GM21367 (cell line): ENCODE measurements around the gene CORO2A.
"Not testable (repeated sequence)": the region's sequence is repeated elsewhere in the genome, so short reads cannot be mapped to it uniquely, and the experiment has no call there.

Source experiments
- ATAC-seq: cut with Tn5 transposase; IDR thresholded peaks from one replicate; pipeline ENCODE4 v1.9.1; 2021; ENCODE audit not compliant: unreplicated experiment

CORO2A gene

DNA sequence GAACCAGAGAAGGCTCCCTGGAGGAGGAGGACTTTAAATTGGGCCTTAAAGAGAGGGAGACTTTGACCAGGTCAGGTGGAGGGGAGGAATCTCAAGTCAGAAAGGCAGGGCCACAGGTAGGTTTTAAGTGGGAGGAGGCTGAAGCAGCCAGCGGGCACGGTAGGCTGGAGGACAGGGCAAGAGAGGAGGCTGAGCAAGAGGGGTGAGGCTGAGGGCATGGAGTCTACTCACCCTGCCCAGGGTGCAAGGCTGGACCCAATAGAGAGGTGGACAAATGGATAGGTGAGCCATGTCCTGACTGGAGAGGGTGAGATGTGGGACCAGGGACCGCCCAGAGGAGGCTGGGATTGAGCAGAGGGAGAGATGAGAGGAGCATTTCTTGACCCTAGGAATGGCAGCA, 47.8 kb downstream of the CORO2A start:
- ATAC-seq: no peak

DNA sequence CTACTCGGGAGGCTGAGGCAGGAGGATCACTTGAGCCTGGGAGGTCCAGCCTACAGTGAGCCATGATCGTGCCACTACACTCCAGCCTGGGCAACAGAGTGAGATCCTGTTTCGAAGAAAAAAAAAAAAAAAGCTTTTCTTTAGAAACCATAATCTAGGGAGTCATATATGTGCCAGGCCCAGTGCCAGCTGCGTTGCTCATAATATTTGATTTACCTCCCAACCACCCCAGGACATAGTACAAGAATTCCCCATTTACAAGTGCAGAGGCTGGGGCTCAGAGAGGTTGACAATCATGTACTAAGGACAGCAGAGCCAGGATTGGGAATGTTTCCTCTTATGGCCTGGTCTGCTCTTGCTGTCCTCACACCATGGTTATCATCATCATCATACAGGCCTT, 48.4 kb downstream of the CORO2A start:
- no peak for ATAC-seq

DNA sequence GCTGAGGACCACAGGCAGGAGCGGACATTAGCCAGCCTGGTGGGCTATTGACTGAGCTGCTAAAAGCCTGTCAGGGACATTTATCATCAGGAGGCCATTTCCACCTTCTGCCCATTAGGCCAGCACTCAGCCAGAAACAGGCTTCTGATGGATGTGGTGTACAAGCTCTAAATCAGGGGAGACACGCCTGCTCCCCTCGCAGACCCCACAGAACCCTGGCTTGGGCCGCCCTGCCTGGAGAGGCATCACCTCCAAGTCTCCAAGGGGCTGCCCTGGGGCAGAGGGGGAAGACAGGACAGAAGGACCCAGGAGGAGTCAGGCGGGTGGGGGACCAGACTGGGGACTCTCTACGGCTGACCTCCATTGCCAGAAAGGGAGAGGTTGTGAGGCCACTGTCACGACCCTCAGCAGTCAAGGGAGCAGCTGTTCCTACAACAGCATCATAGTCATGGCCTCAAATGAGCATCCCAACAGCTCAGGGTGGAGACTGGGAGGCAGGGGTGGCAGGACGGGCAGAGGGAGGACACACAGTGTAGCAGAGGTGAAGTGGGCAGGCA, 49.4 kb downstream of the CORO2A start:
- ATAC-seq: no peak

DNA sequence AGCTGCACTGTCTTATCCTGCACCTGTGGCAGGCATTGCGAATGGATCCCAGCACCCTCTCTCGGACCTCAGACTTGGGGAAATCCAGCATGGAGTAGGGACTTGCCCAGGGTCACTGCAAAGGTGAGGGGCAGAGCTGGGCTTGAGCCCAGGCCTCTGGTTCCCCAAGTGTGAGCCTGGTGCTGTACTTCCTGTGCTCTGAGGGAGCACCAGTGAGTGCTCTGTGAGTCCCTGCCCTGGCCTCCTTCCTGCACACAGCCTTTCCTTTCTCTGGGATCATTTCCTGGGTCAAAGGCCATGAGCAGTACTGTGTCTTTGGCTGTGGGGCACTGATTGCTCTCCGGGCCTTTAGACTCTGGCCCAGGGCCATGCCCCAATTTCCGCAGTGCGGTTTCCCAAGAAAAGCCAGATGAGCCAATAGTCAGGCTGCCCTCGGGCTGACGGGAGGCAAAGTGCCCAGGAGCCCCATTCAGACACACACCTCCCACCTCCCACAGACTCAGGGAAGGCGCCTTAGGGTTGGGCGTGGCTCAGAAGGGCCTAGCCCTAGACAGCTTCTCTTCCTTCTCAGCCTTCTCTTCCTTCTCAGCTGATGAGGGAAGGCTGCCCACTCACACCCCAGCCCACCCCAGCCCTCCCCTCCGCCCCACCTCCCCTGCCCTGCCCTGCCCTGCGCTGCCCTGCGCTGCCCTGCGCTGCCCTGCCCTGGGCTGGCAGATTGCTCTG, 50.1 kb downstream of the CORO2A start:
- ATAC-seq: no peak

DNA sequence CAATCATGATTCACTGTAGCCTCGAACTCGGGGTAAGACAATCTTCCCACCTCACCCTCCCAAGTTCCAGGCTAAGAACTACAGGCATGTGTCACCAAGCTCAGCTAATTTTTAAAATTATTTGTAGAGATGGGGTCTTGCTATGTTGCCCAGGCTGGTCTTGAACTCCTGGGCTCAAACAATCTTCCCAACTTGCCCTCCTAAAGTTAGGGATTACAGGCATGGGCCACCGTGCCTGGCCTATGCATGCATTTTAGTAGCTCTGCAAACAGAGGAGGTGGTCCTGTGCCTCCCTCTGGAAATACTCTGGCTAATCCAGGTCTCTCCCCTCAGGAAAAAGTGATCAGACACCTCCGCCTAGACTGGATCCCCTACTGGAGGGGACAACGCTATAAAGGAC, 51.9 kb downstream of the CORO2A start:
- no peak for ATAC-seq

DNA sequence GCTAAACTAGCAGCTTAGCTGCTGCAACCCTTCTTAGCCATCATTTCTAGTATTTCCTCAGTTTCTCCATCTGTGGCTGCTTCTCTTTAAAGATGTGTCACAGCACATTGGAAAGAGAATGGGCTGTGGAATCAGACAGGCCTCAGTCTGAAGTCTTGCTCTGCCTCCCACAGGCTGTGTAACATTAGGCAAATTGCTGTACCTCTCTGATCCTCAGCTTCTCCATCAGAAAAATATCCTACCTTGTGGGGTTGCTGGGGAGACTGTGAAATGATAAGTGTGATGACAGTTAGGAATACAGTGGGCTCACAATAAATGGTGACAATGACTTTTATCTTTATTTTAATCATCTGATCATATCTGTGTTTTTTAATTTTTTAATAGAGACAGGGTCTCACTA, 55.9 kb downstream of the CORO2A start:
- no peak for ATAC-seq

DNA sequence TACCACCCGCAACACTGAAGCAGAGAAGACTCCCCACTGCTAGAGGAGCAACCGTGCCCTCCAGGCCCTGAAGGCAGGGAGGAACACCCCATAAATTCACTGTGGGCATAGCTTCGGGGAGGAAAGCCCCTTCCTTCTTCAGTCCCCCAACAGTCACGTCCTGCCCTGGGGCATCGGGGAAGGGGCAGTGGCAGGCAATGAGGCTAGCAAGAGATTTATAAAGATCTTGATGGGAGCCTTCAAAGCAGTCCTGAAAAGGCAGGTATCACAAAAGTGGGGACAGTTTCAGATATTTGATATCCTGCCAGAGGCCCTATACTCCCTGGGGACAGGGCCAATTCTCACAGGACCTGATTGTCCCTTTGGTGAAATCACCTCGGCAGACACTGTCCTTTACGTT, 56.5 kb downstream of the CORO2A start:
- no peak for ATAC-seq

DNA sequence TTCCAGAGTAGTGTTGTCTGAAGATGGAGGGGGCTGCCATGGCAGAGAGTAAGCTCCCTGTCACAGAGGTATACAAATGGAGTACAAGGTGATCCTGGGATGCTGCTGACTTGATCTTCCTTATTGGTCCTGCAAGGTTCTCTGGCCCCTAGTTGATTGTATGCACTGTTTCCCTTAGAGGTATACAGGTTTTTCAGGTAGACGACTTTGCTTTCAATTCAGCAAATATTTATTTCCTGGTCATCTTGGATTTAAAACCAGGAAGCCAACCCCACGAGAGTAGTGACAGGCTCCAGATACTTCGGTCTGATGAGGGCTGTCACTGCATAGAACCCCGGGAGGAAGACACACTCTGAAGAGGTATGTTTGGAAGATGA, 56.9 kb downstream of the CORO2A start:
- ATAC-seq: no peak

DNA sequence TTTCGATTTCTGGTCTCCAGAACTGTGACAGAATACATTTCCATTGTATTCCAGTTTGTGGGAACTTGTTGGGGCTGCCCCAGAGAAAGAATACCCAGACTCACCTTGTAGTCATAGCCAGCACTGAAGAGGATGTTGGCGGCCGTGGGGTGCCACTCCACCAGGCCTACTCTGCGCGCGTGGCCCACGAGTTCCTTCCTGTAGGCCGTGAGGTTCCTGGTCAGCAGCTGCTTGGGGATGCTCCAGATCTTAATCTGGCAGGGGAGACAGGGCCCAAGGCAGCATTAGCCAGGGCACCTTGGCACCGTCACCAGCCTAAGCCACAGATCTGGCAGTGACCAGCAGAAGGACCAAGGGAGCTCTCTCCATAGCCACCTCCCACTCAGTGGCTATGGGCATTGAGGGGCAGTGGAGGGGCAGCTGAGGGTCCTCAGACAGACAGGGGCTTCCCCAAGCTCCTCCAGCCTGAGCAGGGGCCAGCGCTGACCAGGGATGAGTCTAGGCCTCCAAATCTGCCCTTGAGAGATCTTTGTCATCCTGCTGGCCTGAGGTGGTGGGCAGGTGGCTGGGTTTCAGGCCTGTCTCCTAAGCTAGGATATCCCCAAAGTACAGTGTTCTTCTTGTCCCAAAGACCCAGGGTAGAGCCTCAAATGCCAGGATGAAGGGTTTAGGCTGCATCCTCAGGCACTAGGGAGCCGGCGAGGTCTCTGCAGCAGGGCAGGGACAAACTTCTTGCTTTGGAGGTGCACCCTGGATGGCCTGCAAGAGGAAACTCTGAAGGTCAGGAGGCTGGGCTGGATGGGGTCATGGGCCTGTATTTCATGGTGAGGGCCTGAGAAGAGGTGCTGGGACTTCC, 57.5 kb downstream of the CORO2A start:
- no peak for ATAC-seq

DNA sequence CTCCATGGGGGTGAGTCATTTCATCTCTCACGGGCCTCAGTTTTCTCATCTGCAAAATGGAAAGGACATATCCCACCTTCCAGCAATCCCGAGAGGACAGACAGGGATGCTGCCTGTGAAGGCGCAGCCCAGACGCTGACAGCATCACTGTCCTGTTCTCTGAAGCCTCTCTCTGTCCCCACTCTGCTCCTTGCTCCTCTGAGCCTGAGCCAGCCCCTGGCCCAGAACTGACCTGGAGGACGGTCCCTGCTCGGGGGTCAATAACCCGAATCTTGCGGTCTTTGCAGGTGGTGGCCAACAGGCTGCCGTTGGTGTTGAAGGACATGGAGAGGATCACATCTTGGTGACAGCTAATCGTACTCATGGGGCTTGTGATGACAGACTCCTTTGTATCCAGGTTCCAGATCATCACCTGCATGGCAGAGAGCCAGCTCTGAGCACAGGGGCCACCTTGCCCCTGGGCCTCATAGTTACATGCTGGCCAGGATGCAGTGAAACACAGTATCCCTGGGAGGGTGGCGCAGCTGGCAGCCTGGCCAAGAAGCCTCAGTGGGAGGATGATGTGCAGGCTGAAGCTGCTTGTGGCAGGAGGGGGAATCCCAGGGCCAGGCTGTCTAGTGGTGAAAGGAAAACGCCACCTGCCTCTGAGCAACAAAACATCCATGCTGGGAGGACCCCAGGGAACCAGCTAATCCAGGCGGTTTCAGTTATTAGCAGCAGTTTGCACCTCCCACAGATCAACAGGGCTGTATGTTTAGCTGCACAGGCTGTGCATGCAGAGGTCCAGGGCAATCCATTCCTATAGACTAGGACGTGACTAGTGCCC, 59.4 kb downstream of the CORO2A start:
- ATAC-seq: no peak

DNA sequence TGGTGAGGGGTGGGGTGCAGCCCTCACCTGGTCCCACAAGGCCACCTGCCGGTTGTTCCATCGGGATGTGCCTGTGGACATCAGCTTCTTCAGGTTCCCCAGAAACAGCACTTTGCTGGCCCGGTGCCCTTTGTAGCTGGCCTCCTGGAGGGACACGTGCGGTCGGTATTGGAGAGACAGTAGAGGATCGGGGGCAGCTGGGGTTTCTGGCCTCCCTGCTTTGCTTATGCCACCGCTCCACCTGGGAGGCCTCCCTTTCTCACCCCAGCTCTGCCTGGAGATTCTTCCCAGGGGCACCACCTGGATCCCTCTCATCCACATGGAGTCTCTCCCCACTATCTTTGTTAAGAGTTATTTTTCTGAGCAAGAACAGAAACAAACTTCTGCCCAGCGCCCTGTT, 60.3 kb downstream of the CORO2A start:
- ATAC-seq: no peak

DNA sequence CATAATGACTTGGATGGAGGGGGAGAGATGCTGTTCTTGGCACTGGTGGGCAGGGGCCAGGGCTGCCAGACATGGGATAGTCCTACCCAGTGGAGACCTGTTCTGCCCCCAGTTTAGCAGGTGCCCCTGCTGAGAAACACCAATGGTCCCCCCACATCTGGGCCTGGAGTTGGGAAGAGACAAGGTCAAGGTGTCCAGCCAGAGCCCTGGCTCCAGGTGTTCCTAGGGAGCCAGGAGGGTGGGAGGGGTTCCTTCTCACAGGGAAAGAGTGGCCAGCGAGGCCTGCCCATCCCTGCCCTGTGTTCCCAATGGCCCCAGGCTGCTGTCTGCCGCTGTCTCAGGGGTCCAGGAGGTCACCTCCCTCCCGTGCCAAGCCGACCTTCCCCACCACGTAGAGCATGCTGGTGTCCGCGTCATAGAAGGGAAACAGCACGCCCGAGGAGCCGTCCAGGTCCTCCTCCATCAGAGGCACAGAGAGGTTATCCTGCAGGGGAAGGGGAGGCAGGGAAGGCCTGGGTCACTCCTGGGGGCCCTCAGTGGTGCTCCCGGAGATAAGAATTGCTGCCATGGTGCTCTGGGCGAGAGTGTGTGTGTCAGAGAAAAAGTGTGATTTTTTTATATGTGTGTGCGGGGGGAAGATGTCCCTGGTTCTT, 61.7 kb downstream of the CORO2A start:
- ATAC-seq: no peak

DNA sequence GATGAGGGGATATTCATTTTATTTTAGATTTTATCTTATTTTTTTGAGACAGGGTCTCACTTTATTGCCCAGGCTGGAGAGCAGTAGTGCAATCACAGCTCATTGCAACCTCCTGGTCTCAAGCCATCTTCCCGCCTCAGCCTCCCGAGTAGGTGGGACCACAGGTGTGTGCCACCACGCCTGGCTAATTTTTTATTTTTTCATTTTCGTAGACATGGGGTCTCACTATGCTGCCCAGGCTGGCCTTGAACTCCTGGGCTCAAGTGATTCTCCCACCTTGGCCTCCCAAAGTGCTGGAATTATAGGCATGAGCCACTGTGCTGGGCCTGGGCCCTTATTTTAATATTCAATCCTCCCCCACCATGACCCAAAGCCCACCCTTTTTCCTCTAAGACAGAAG, 62.4 kb downstream of the CORO2A start:
- ATAC-seq: not testable (repeated sequence)

DNA sequence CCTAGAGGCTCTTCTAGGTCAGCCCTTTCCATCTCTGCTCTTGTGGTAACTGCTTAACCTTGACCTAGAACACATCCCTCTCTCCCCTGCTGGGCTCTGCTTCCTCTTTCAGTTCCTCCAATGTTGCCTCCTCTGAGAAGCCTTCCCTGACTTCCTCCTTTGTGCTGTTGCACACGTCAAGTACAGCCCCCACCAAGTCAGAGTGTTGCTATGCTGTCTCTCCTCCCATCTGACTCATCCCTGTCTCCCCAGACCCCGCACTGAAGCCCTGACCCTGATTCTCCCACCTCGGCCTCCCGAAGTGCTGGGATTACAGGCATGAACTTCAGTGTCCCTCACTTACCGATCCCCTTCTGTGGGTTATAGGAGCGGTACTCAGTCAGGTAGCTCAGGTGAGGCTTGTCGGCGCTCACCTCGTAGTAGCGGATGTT, 63.0 kb downstream of the CORO2A start:
- ATAC-seq: peak; percentile 81

DNA sequence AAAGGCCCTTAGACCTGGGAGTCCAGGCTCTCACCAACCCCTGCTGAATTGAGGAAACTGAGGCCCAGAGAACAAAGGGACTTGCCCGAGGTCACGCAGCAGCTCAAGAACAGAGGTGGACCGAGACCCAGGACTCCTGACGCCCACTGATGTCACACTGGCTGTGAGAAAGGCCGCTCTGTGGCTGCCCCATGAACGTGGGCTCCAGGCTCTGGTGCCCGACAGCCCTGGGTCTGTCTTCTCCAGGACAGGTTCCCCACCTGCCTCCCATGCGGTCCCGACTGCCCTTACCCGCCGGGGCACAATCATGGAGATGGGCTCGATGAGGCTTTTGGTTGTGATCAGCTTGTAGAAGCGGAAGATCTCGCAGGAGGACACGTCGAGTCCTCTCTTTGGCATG, 64.1 kb downstream of the CORO2A start:
- ATAC-seq: no peak

DNA sequence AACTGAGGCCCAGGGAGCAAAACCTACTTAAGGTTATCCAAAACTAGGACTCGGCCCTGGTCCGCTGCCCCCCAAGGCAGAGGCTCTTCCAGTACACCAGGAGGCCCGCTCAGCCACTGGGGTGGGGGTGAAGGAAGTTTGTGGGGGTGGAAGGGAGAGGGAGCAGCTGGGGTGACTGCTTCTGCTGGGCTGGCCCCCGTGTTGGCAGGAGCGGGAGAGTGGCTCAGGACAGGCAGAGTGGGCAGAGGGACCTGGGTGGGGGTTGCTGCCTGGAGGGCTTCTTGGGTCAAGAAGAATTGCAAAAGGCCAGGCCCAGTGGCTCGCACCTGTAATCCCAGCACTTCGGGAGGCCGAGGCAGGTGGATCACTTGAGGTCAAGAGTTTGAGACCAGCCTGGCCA, 65.2 kb downstream of the CORO2A start:
- ATAC-seq: no peak

DNA sequence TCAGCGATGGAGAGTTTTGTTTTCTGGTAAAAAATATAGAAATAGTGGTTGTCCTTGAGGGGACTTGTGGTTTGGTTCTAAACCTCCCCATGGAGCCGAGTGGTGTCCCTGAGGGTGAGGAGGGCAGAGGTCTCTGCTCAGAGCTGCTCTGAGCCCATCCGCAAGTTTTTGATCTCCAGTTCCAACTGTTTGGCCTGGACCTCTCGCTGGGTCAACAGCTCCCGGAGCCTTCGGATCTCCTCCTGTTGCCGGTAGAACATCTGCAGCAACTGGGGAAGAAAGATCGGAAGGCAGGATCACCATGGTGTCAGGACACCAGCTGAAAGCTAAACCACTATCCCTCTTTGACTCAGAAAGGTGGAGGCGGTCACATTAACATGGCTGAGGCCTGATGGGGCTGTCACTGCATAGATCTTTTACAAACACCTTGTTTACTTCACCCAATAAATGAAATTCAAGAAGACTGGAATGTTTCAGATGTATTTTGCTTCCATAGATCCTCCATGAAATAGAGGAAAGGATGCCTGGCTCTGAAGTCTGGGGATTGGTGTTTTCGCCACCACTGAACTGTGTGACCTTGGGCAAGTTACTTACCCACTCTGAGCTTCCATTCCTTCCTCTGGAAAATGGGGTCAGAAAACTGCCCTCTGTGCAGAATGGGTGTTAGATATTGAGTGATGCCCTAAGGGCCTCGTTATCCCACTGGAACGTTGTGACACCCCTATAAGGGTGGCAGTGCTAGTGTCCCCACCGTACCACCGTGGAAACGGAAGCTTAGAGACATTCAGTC, 67.6 kb downstream of the CORO2A start:
- ATAC-seq: no peak

DNA sequence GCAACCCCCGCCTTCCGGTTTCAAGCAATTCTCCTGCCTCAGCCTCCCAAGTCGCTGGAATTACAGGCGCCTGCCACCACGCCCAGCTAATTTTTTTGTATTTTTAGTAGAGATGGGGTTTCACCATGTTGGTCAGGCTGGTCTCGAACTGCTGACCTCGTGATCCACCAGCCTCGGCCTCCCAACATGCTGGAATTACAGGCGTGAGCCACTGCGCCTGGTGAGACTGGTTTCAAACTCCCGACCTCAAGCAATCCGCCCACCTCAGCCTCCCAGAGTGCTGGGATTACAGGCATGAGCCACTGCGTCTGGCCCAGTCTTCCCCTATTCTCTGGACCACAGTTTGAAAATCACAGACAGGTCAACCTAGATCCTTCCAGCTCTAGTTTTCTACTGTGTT, 68.3 kb downstream of the CORO2A start:
- not testable (repeated sequence) for ATAC-seq

DNA sequence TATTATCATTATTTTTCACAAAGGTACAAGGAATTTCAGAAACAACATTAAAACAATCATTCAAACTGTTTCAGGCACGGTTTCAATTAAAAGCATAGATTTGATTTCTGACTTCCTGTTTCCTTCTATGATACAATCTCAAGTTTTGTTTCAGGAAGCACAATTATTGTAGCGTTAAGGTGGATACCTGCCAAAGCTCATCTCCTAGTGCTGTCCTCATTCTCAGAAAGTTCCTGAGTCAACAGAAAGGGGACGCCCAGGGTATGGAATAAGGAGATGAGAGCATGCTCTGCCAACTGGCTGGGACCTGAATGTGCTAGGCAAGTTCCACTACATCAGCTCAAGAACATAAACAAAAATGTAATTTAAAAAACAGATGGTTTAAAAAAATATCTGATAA, 71.4 kb downstream of the CORO2A start:
- no peak for ATAC-seq

DNA sequence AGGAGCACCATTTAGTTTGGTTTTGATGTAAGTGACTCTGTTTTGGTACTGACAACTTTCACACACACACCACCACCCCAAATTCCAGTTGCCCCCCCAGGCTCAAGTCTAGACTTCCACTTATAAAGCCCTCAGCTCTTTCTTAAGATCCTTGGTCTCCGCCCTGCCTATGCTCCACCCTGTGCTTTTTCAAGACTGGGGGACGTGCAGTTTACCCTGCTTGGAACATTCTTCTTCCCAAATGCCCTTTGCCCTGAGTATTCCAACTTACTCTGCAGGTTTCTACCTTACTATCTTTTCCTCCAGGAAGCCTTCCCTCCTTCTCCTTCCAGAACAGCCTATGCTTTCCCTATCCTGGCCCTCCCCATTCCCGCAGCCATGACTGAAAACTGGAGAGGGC, 72.0 kb downstream of the CORO2A start:
- ATAC-seq: no peak
